Left lung (tissue), 10 donors: ENCODE data around the gene PANX2. TPM values are rescaled to one million over a fixed set of nuclear protein-coding genes. Genes with fewer than 3 reads are reported as not detected.
A peak's percentile ranks its signal among the peaks of the same experiment; 100 is the strongest.

Experiments used
- ATAC-seq: fragments of 200-7000 bp; cut with Tn5 transposase; one replicate; pipeline ENCODE4 v1.9.1; 2020; ENCODE audit warnings: moderate library complexity
- DNase-seq, 4 donors: peaks; one replicate each; pipeline ENCODE4 v3.0.0-alpha.2; 2013 to 2020
- H3K27ac ChIP-seq, 2 donors: fragments of 200-600 bp; sonication (generic) in 1 of 2; one replicate each; pipeline versions ENCODE4 v1.5.0 to v1.8.0; 2020 to 2021
- H3K27me3 ChIP-seq, 2 donors: fragments of 200-600 bp; sonication (generic) in 1 of 2; one replicate each; pipeline versions ENCODE4 v1.5.0 to v1.8.0; 2020 to 2021
- H3K36me3 ChIP-seq, 2 donors: fragments of 200-600 bp; sonication (generic) in 1 of 2; one replicate each; pipeline versions ENCODE4 v1.5.0 to v1.8.0; 2020 to 2021
- H3K4me1 ChIP-seq, 2 donors: fragments of 200-600 bp; one replicate each; pipeline ENCODE4 v1.8.0; 2021
- H3K4me3 ChIP-seq, 2 donors: fragments of 200-600 bp; sonication (generic) in 1 of 2; one replicate each; pipeline versions ENCODE4 v1.5.0 to v1.8.0; 2020 to 2021; ENCODE audit warnings: mild to moderate bottlenecking in 1 of 2
- H3K9me3 ChIP-seq, 2 donors: fragments of 200-600 bp; sonication (generic) in 1 of 2; one replicate each; pipeline versions ENCODE4 v1.5.0 to v1.8.0; 2020 to 2021
- intact Hi-C, 2 donors: fragments of 100-400 bp; cut with DNase I; formaldehyde crosslinking; loops; one replicate each; pipeline versions ENCODE4 v1.11.2 to v1.14.2; 2022
- polyA plus RNA-seq, 6 donors: library from polyadenylated mRNA; unstranded; fragments of 120-200 nt; gene quantifications; one replicate each; pipeline ENCODE4 v1.2.1, GENCODE V29; 2013; ENCODE audit not compliant: insufficient read length in 6 of 6
- total RNA-seq, 2 donors: library from RNA; stranded (reverse); fragmentation: NEBNext Ultra II Directional; extraction: Animal tissue kit (Norgen Biotek cat#: 25700); gene quantifications; one replicate each; pipeline ENCODE4 v1.2.1, GENCODE V29; 2021
- TF ChIP-seq, protein P1 (sequence below), 2 donors: fragments of 200-600 bp; sonication (generic) in 1 of 2; IDR thresholded peaks; one replicate each; pipeline versions ENCODE4 v1.5.0 to v1.8.0; 2021; ENCODE audit warnings: antibody characterized with exemption in 2 of 2
- donor health status: DM: no; HTN: yes; CAD: no.
- donor health status: DM: no; HTN: no; CAD: no.

PANX2 gene
- total and polyA plus RNA-seq, 8 donors = 0.51 to 4.6 (median 0.65) TPM

DNA sequence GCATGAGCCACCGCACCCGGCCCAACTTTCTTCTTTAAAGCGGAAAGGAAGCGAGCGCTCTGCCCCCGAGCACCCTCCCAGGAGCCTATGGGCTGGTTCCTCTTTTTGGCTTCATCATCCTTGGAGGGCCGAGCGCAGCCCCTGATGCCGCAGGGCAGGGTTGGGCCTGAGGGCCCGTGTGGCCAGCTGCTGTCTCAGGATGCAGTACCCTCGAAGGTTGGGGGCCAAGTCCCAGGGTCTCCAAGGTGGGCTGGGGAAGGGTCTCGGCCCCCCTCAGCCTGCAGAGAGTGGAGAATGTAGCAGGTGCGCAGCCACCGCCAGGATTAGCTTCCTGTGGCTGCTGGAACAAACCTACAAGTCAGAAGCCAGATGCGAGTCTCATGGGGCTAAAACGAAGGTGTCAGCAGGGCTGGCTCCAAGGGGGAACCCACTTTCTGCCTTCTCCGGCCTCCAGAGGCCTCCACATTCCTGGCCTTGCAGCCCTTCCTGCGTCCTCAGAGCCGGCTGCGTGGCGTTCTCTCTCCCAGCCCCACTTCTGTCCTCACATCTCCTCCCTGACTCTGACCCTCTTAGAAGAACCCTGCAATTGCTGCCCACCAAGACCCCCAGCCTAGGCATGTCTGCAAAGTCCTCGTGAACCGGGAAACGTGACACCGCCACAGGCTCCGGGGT lies 2.9 kb downstream of the PANX2 start:
- peaks cover 18 to 60% of the 10 kb centered on the region in 2 donors for H3K27me3 ChIP-seq

DNA sequence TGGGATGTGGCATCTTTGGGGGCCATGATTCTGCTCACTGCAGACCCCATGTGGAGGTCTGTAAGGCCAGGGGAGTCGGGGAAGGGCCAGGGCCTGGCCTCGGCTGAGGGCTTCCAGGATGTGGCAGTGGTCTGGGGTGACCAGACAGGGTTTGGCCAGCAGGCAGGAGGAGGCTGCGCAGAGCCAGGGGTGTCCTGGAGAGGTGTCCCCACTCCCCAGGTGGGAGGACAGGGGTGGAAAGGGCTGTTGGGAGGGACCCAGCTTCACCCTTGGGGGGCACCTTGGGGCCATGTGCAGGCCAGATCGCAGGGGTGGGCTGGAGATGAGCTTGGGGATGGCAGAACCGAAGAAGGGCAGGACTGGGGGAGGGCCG lies 3.4 kb downstream of the PANX2 start:
- Histone ChIP-seq H3K36me3 (no peaks in the 10 kb centered on the region), H3K27ac (no peak overlapping the region), H3K4me1 (peaks cover 0 to 21% of the 10 kb centered on the region in 2 donors), H3K27me3 (peaks cover 18 to 62% of the 10 kb centered on the region in 2 donors), H3K9me3 (no peaks in the 10 kb centered on the region), H3K4me3 (no peak overlapping the region)
- ATAC-seq = no peak
- DNase-seq = peak in 1 of 4 donors; percentile 60
- TF ChIP-seq, protein P1, sequence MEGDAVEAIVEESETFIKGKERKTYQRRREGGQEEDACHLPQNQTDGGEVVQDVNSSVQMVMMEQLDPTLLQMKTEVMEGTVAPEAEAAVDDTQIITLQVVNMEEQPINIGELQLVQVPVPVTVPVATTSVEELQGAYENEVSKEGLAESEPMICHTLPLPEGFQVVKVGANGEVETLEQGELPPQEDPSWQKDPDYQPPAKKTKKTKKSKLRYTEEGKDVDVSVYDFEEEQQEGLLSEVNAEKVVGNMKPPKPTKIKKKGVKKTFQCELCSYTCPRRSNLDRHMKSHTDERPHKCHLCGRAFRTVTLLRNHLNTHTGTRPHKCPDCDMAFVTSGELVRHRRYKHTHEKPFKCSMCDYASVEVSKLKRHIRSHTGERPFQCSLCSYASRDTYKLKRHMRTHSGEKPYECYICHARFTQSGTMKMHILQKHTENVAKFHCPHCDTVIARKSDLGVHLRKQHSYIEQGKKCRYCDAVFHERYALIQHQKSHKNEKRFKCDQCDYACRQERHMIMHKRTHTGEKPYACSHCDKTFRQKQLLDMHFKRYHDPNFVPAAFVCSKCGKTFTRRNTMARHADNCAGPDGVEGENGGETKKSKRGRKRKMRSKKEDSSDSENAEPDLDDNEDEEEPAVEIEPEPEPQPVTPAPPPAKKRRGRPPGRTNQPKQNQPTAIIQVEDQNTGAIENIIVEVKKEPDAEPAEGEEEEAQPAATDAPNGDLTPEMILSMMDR (IDR thresholded peaks at IDR 0.05) = no peak
- intact Hi-C loops = no loop called here

More for the DNA sequence above, 2.9 kb downstream of the PANX2 start:
- intact Hi-C loops = no loop called here
- ATAC-seq = peak; percentile 22
- TF ChIP-seq, protein P1 (IDR thresholded peaks at IDR 0.05) = no peak
- Histone ChIP-seq H3K36me3 (no peaks in the 10 kb centered on the region), H3K4me1 (peaks cover 0 to 21% of the 10 kb centered on the region in 2 donors), H3K9me3 (no peaks in the 10 kb centered on the region), H3K27ac (no peak overlapping the region), H3K4me3 (no peak overlapping the region)
- DNase-seq = peak in 1 of 4 donors; percentile 87

DNA sequence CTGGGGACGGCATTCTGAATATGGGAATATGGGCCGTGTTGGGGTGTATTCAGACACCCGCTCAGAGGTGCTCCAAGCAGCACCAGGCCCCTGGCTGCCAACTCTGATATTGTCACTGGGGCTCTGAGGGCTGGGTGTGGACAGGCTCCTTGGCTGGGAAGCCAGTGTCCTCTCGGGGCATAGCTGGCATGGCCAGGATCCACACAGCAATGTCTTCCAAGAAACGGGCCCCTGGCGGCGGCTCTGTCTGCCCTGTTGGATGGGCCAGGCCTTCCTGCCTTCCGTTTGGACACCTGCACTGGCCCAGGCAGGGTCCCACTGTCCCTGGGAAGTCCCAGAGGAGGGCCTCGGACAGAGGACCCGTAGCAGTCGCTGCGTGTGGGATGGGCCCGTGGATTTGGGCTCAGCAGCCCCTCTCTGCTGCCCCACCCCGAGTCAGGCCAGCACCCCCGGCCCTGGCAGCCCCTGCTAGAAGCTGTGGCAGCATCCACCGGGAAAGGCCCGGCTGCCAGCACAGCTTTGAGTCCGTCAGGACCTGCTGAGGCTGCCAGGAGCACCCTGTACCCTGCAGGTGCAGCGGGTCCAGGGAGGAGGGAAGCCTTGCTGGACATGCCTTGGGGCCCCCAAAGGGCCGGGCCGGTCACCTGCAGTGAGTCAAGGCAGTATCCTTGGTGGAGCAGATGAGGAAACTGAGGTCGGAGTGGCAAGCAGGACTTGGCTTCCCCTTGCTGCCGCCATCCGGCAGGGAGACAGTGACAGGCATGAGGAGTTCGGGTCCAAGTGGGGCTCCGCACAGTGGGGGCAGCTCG lies 4.1 kb downstream of the PANX2 start:
- TF ChIP-seq, protein P1 (IDR thresholded peaks at IDR 0.05) = no peak
- H3K9me3 ChIP-seq = no peaks in the 10 kb centered on the region
- DNase-seq = peak in 1 of 4 donors; percentile 73
- ATAC-seq = no peak
- H3K4me1 ChIP-seq = peaks cover 0 to 17% of the 10 kb centered on the region in 2 donors
- peaks cover 12 to 61% of the 10 kb centered on the region in 2 donors for H3K27me3 ChIP-seq
- H3K36me3 ChIP-seq = no peaks in the 10 kb centered on the region
- no peak overlapping the region for H3K27ac ChIP-seq
- H3K4me3 ChIP-seq = no peak overlapping the region
- intact Hi-C loops = no loop called here

DNA sequence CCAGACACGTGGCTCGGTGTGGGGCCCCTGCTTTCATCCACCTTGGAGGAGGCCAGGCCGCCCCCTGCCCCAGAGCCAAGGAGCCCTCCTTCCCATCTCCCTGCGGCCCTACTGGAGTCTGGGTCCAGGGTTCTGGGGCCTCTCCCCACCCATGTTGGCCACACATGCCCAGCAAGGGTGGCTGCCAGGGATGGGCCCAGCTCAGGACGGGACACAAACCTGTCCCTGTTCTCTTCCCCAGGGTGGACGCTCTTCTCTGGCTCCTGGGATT lies 4.6 kb downstream of the PANX2 start:
- ATAC-seq (no peak), DNase-seq (no peak)

More for the DNA sequence above, 4.6 kb downstream of the PANX2 start:
- TF ChIP-seq, protein P1 (IDR thresholded peaks at IDR 0.05) = no peak
- H3K4me3 ChIP-seq = no peak overlapping the region
- no peak overlapping the region for H3K27ac ChIP-seq
- peaks cover 0 to 14% of the 10 kb centered on the region in 2 donors for H3K4me1 ChIP-seq
- no peaks in the 10 kb centered on the region for H3K36me3 ChIP-seq
- no peaks in the 10 kb centered on the region for H3K9me3 ChIP-seq
- peaks cover 8 to 56% of the 10 kb centered on the region in 2 donors for H3K27me3 ChIP-seq
- intact Hi-C loops = no loop called here
